GM21367 (cell line): ENCODE data around the gene TEX11.
"Not testable (repeated sequence)": the region's sequence is repeated elsewhere in the genome, so short reads cannot be mapped to it uniquely, and the experiment has no call there.

ENCODE experiments used
- ATAC-seq: cut with Tn5 transposase; IDR thresholded peaks from one replicate; pipeline ENCODE4 v1.9.1; 2021; ENCODE audit not compliant: unreplicated experiment

Gene TEX11

DNA sequence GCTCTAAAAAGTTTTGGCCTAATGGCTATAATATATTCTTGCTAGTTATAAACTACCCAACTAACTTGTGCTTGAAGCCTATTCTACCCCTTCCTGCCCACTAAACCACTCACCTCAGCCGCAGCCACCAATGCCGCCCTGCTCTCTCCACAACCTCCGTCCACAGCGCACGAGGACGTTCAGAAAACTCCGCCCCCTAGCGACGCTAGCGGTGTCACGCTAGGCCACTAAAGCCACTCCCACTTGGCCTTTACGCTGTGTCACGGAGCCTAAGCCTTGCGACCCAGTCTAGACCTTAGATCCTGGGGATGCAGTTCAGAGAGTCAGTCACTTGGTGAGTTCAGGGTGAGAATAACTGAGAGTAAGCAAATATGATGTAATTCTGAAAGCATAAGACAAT lies at the start of gene TEX11:
Gene TEX11 (minus strand): TSS at position 171 of the 400 bp plus-strand sequence. CDS start 922 bp downstream, outside the sequence.
- ATAC-seq = no peak

GRCh38 chrX:70954871-70955270 lies 46.4 kb upstream of the TEX11 start:
- ATAC-seq = no peak

DNA sequence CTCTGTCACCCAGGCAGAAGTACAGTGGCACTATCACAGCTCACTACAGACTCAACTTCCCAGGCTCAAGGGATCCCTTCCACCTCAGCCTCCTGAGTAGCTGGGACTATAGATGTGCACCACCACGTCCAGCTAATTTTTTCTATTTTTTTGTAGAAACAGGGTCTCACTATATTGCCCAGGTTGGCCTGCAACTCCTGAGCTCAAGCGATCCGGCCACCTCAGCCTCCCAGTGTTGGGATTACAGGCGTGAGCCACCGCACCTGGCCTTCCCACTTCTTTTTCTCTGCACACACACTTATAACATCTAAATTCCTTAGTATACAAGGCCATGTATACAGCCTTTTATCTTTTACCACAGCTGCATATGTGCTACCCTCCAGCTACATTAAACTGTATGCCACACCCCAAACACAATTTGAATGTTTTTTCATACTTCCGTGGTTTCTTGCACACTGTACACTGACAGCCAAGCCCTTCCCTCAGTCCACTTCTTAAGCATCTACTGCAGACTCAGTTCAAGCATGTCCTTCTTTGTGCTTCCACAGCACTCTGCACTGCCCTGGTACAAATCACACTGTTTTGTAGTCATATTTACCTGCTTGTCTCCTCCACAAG lies 15.9 kb upstream of the TEX11 start:
- no peak for ATAC-seq

GRCh38 chrX:70922774-70923473 lies 14.4 kb upstream of the TEX11 start:
- no peak for ATAC-seq

GRCh38 chrX:70921709-70922352 lies 13.3 kb upstream of the TEX11 start:
- ATAC-seq = no peak

- ATAC-seq = no peak
These were observed 8.2 kb upstream of the TEX11 start for GRCh38 chrX:70916754-70917153.

- no peak for ATAC-seq
These were observed 611 bp downstream of the TEX11 start for GRCh38 chrX:70907900-70908299.

GRCh38 chrX:70901465-70901864 lies 7.0 kb downstream of the TEX11 start:
- ATAC-seq = no peak

DNA sequence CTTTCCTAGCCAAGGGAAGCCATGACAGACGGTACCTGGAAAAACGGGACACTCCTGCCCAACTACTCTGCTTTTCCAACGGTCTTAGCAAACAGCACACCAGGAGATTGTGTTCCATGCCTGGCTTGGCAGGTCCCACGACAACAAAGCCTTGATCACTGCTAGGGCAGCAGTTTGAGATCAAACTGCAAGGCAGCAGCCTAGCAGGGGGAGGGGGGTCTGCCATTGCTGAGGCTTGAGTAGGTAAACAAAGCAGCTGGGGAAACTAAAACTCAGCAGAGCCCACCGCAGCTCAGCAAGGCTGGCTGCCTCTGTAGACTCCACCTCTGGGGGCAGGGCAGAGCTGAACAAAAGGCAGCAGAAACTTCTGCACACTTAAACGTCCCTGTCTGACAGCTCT lies 18.1 kb downstream of the TEX11 start:
- not testable (repeated sequence) for ATAC-seq

- ATAC-seq = peak; percentile 70
These were observed 29.6 kb downstream of the TEX11 start for GRCh38 chrX:70878902-70879301.

- ATAC-seq = no peak
These were observed 56.2 kb downstream of the TEX11 start for GRCh38 chrX:70852294-70852693.

DNA sequence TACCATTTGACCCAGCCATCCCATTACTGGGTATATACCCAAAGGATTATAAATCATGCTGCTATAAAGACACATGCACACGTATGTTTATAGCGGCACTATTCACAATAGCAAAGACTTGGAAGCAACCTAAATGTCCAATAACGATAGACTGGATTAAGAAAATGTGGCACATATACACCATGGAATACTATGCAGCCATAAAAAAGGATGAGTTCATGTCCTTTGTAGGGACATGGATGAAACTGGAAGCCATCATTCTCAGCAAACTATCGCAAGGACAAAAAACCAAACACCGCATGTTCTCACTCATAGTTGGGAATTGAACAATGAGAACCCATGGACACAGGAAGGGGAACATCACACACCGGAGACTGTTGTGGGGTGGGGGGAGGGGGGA lies 64.4 kb downstream of the TEX11 start:
- ATAC-seq = not testable (repeated sequence)

- not testable (repeated sequence) for ATAC-seq
These were observed 64.9 kb downstream of the TEX11 start for GRCh38 chrX:70843620-70844019.

- ATAC-seq = no peak
These were observed 73.9 kb downstream of the TEX11 start for GRCh38 chrX:70834589-70834988.

GRCh38 chrX:70826715-70827114 lies 81.8 kb downstream of the TEX11 start:
- ATAC-seq = no peak

DNA sequence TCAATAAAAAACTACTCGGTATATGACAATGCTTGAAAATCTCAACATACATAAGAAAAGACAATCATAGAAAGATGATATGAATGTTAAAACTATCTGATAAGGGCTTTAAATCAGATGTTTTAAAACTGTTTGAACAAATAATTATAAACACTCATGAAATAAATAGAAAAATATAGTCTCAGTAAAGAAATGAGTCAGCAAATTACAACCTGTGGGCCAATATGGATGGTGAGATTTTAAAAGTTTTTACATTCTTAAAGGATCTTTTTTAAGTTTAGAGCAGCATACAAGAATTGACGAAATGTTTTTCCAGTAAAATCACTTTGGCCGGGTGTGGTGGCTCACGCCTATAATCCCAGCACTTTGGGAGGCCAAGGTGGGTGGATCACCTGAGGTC lies 83.1 kb downstream of the TEX11 start:
- ATAC-seq = no peak

DNA sequence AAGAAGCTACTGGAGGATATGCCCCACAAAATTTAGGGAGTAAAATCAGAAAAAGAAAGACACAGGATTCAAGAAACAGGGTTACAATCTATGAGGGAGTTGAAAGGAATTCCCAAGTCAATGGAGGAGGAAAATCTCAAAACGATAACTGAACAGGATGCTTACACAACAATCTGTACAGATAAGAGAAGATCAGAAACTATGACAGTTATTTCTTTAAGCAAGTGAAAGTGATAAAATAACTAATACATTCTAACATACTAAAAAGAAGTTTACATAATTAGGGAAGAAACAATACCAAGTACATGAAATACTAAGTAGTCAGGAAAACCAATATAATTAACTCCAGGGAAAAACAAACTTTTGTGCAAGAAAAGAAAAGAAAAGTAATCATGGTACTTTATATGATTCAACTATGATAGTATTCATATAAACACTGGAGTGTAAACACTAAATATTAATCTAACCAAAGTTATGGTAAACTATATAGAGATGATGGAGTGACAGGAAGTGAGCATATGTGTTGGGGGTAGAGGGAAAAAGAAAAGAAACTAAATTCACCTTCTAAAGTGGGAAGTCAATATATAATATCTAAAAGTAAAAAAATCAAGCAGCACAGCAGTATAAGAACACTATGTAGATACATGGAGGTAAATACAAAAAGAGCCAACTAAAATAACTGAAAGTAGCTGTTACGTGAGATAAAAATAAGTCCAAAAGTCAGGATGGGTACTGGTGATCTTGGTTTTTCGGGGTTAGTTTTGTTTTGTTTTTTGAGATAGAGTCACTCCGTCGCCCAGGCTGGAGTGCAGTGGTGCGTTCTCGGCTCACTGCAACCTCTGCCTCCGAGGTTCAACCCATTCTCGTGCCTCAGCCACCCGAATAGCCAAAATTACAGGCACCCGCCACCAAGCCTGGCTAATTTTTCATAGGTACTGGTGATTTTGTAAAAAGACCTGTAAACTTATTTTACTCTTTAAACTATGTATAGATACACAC lies 99.3 kb downstream of the TEX11 start:
- no peak for ATAC-seq

DNA sequence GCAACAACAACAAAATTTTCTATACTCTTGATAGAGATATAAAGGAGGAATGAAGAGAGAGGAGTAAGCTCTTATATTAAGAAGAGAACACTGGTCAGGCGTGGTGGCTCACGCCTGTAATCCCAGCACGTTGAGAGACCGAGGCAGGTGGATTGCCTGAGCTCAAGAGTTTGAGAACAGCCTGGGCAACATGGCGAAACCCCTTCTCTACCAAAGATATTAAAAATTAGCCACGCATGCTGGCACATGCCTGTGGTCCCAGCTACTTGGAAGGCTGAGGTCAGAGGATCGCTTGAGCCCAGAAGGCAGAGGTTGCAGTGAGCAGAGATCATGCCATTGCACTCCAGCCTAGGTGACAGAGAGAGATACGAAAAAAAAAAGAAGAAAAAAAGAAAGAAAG lies 102.4 kb downstream of the TEX11 start:
- no peak for ATAC-seq

DNA sequence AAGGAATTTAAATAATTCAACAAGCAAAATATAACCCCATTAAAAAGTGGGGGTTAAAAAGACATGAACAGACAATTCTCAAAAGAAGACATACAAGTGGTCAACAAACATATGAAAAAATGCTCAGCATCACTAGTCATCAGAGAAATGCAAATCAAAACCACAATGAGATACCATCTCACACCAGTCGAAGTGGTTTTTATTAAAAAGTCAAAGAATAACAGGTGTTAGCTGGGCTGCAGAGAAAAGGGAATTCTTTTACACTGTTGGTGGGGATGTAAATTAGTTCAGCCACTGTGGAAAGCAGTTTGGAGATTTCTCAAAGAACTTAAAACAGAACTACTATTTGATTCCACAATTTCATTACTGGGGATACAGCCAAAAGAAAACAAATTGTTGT lies 111.8 kb downstream of the TEX11 start:
- ATAC-seq = not testable (repeated sequence)

- ATAC-seq = no peak
These were observed 134.3 kb downstream of the TEX11 start for GRCh38 chrX:70774223-70774622.

GRCh38 chrX:70769659-70770227 lies 138.8 kb downstream of the TEX11 start:
- no peak for ATAC-seq
